Measurements from ENCODE around the gene TTYH2. TPM values are rescaled to one million over a fixed set of nuclear protein-coding genes. Genes with fewer than 3 reads are reported as not detected.
A peak's percentile ranks its signal among the peaks of the same experiment; 100 is the strongest.

The TTYH2 gene
- polyA plus RNA-seq, 3 donors, result 12.3 to 57.4 (median 18.7) TPM

- H3K36me3 Mint-ChIP-seq, result no peaks in the 10 kb centered on the region
- no peak for TF ChIP-seq CTCF (IDR thresholded peaks at IDR 0.05)
- H3K9me3 ChIP-seq (replicated peaks in 1 of 2; ENCODE audit: control insufficient read depth in 1 of 2, insufficient read depth in 1 of 2, low read length in 2 of 2), result no peaks in the 10 kb centered on the region
- peaks cover 0 to 2% of the 10 kb centered on the region in 2 donors for H3K27me3 ChIP-seq (ENCODE audit: control insufficient read depth in 2 of 2, insufficient read depth in 2 of 2, low read length in 2 of 2)
- DNase-seq, result no peak
- H3K4me3 ChIP-seq (replicated peaks in 1 of 3; ENCODE audit: low read depth in 2 of 3, low read length in 3 of 3), result no peak overlapping the region
- H2AFZ ChIP-seq (ENCODE audit: insufficient read depth, low read depth, low read length, poor library complexity, severe bottlenecking), result no peak overlapping the region
- H3K79me2 ChIP-seq (ENCODE audit: insufficient read depth, low read length), result no peaks in the 10 kb centered on the region
- peaks cover 0 to 5% (median 0%) of the 10 kb centered on the region in 7 donors for H3K9me3 Mint-ChIP-seq
- H4K20me1 ChIP-seq (ENCODE audit: insufficient read depth, low read length), result no peaks in the 10 kb centered on the region
- no peak overlapping the region for H3K4me2 ChIP-seq (replicated peaks; ENCODE audit: extremely low read depth, low read length, poor library complexity, severe bottlenecking)
- intact Hi-C loops (cut with micrococcal nuclease), result no loop called here
- no peak overlapping the region for H3K27ac ChIP-seq (ENCODE audit: low read depth in 1 of 2, low read length in 2 of 2)
- H3K36me3 ChIP-seq (replicated peaks in 1 of 2; ENCODE audit: control insufficient read depth in 1 of 2, insufficient read depth in 2 of 2, low read length in 2 of 2), result no peaks in the 10 kb centered on the region
- peaks cover 8 to 9% of the 10 kb centered on the region in 2 donors for H3K4me1 ChIP-seq (ENCODE audit: control insufficient read depth in 1 of 2, insufficient read depth in 2 of 2, low read length in 2 of 2)
- H3K4me3 Mint-ChIP-seq, result no peak overlapping the region
- no peak overlapping the region for H3K27ac Mint-ChIP-seq
- H3K27me3 Mint-ChIP-seq (ENCODE audit: low read depth in 3 of 3), result peaks cover 5 to 10% (median 7%) of the 10 kb centered on the region in 3 donors
- WGBS (ENCODE audit: insufficient coverage), result 94% methylated on average over 7 of the region's 9 CpGs
- H3K4me1 Mint-ChIP-seq, result no peaks in the 10 kb centered on the region
- no peak overlapping the region for H3K9ac ChIP-seq (ENCODE audit: insufficient read depth, low read length, poor library complexity, severe bottlenecking)
These were observed 48.8 kb upstream of the TTYH2 start for GRCh38 chr17:74164446-74165045.

- Mint-ChIP-seq H3K9me3 (peaks cover 0 to 5% (median 0%) of the 10 kb centered on the region in 7 donors), H3K4me3 (peak overlapping the region in 1 of 2 donors; percentile 4), H3K4me1 (no peaks in the 10 kb centered on the region), H3K27ac (no peak overlapping the region), H3K27me3 (ENCODE audit: low read depth in 3 of 3) (peaks cover 3 to 10% (median 5%) of the 10 kb centered on the region in 3 donors), H3K36me3 (no peaks in the 10 kb centered on the region)
- TF ChIP-seq CTCF (IDR thresholded peaks at IDR 0.05), result no peak
- Histone ChIP-seq H3K36me3 (replicated peaks in 1 of 2; ENCODE audit: control insufficient read depth in 1 of 2, insufficient read depth in 2 of 2, low read length in 2 of 2) (no peaks in the 10 kb centered on the region), H3K9ac (ENCODE audit: insufficient read depth, low read length, poor library complexity, severe bottlenecking) (no peak overlapping the region), H3K4me1 (ENCODE audit: control insufficient read depth in 1 of 2, insufficient read depth in 2 of 2, low read length in 2 of 2) (peaks cover 8 to 9% of the 10 kb centered on the region in 2 donors), H2AFZ (ENCODE audit: insufficient read depth, low read depth, low read length, poor library complexity, severe bottlenecking) (no peak overlapping the region), H3K27ac (ENCODE audit: low read depth in 1 of 2, low read length in 2 of 2) (no peak overlapping the region), H3K79me2 (ENCODE audit: insufficient read depth, low read length) (no peaks in the 10 kb centered on the region), H3K4me2 (replicated peaks; ENCODE audit: extremely low read depth, low read length, poor library complexity, severe bottlenecking) (no peak overlapping the region), H4K20me1 (ENCODE audit: insufficient read depth, low read length) (no peaks in the 10 kb centered on the region), H3K27me3 (ENCODE audit: control insufficient read depth in 2 of 2, insufficient read depth in 2 of 2, low read length in 2 of 2) (peaks cover 0 to 2% of the 10 kb centered on the region in 2 donors), H3K9me3 (replicated peaks in 1 of 2; ENCODE audit: control insufficient read depth in 1 of 2, insufficient read depth in 1 of 2, low read length in 2 of 2) (no peaks in the 10 kb centered on the region), H3K4me3 (replicated peaks in 1 of 3; ENCODE audit: low read depth in 2 of 3, low read length in 3 of 3) (no peak overlapping the region)
- WGBS (ENCODE audit: insufficient coverage), result 25% methylated on average over 2 of the region's 8 CpGs
- DNase-seq, result no peak
- intact Hi-C loops (cut with micrococcal nuclease), result no loop called here
These were observed 47.5 kb upstream of the TTYH2 start for GRCh38 chr17:74165797-74166365.
